GM19438 (cell line): ENCODE results near the gene CYP19A1.
"Not testable (repeated sequence)": the region's sequence is repeated elsewhere in the genome, so short reads cannot be mapped to it uniquely, and the experiment has no call there.

ENCODE experiments used
- ATAC-seq: cut with Tn5 transposase; IDR thresholded peaks from one replicate; pipeline ENCODE4 v1.9.1; 2021; ENCODE audit warnings: low read depth; ENCODE audit not compliant: unreplicated experiment

Gene CYP19A1

GRCh38 chr15:51265037-51265555 lies 73.3 kb downstream of the CYP19A1 start:
- ATAC-seq = no peak

GRCh38 chr15:51263726-51264125 lies 74.7 kb downstream of the CYP19A1 start:
- no peak for ATAC-seq

- ATAC-seq = no peak
These were observed 75.3 kb downstream of the CYP19A1 start for GRCh38 chr15:51263116-51263515.

- ATAC-seq = no peak
These were observed 75.9 kb downstream of the CYP19A1 start for GRCh38 chr15:51262463-51262862.

GRCh38 chr15:51261113-51261512 lies 77.3 kb downstream of the CYP19A1 start:
- not testable (repeated sequence) for ATAC-seq

- no peak for ATAC-seq
These were observed 78.2 kb downstream of the CYP19A1 start for GRCh38 chr15:51260202-51260601.

- no peak for ATAC-seq
These were observed 82.9 kb downstream of the CYP19A1 start for GRCh38 chr15:51255533-51255932.

GRCh38 chr15:51253366-51253765 lies 85.0 kb downstream of the CYP19A1 start:
- no peak for ATAC-seq

- ATAC-seq = no peak
These were observed 85.7 kb downstream of the CYP19A1 start for GRCh38 chr15:51252671-51253070.

- ATAC-seq = no peak
These were observed 86.8 kb downstream of the CYP19A1 start for GRCh38 chr15:51251556-51251955.

GRCh38 chr15:51250217-51251011 lies 88.0 kb downstream of the CYP19A1 start:
- no peak for ATAC-seq

- ATAC-seq = no peak
These were observed 92.8 kb downstream of the CYP19A1 start for GRCh38 chr15:51245628-51246027.

GRCh38 chr15:51244423-51244869 lies 94.0 kb downstream of the CYP19A1 start:
- ATAC-seq = no peak

- no peak for ATAC-seq
These were observed 94.6 kb downstream of the CYP19A1 start for GRCh38 chr15:51243774-51244173.

GRCh38 chr15:51240066-51240465 lies 98.3 kb downstream of the CYP19A1 start:
- ATAC-seq = no peak

GRCh38 chr15:51237816-51238215 lies 100.6 kb downstream of the CYP19A1 start:
- ATAC-seq = no peak

GRCh38 chr15:51234176-51234927 lies 104.0 kb downstream of the CYP19A1 start:
- ATAC-seq = no peak

GRCh38 chr15:51232581-51232980 lies 105.8 kb downstream of the CYP19A1 start:
- ATAC-seq = no peak

- ATAC-seq = no peak
These were observed 108.5 kb downstream of the CYP19A1 start for GRCh38 chr15:51229907-51230330.

GRCh38 chr15:51227940-51228732 lies 110.3 kb downstream of the CYP19A1 start:
- ATAC-seq = peak; percentile 88
